ENCODE data around the gene SLC33A1. TPM values are rescaled to one million over a fixed set of nuclear protein-coding genes. Genes with fewer than 3 reads are reported as not detected.

SLC33A1 gene
- total RNA-seq, 1 experiment from 2014 or later, result 45.5 TPM

DNA sequence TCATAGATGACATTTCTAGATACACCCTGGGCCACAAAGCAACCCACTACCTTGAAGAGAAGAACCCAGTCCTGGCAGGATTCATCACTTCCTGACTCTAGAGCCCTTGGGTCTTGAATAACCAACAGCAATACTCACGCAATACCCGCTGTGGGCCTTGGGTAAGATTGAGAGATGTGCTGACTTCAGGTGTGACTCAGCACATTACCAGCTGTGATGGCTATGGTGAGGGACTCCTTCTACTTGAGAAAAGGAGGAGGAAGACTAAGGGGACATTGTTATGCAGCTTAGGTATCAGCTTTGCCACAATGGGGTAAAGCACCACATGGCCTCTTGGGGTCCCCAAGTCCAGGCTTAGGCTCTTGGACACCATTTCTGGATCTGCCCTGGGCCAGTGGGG lies 63.0 kb downstream of the SLC33A1 start:
- DNase-seq (ENCODE audit: low read depth), result peak; percentile 41

DNA sequence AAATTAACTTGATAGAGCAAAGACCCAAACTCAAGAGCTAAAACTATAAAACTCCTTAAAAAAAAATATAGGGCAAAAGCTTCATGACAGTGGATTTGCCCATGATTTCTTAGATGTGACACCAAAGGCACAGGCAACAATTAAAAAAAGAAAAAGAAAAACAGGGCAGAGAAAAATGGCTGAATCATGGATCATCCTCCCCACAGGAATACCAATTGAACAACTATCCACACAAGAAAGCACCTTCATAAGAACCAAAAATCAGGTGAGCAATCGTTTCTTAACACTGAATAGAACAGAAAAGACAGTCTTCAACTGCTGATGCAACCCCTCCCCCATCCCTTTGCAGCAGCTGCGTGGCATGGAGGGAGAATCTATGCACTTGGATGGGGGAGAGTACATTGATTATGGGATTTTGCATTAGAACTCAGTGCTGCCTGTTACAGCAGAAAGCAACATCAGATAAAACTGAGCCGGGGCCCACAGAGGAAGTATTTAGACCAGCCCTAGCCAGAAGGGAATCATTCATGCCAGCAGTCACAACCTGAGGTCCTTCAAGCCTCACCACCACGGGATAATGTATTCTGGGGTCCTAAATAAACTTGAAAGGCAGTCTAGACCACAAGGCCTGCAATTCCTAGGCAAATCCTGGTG lies 63.8 kb downstream of the SLC33A1 start:
- DNase-seq (ENCODE audit: low read depth), result no peak

DNA sequence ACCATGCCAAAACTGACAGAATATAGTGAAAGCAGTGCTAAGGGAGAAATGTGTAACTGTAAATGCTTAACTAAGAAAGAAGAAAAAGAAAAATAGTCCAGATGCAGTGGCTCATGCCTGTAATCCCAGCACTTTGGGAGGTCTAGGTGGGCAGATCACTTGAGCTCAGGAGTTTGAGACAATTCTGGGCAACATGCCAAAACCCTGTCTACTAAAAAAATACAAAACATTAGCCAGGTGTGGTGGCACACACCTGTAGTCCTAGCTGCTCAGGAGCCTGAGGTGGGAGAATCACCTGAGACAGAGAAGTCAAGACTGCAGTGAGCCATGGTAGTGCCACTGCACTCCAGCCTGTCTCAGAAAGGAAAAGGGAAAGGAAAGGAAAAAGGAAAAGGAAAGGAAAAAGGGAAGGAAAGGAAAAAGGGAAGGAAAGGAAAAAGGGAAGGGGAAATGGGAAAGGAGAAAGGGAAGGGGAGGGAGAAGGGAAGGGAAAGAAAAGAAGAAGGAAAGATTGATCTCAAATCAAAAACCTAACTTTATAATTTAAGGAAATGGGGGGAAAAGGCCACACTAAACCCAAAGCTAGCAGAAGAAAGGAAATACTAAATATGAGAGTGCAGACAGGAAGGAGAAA lies 68.4 kb downstream of the SLC33A1 start:
- no peak for DNase-seq (ENCODE audit: low read depth)

DNA sequence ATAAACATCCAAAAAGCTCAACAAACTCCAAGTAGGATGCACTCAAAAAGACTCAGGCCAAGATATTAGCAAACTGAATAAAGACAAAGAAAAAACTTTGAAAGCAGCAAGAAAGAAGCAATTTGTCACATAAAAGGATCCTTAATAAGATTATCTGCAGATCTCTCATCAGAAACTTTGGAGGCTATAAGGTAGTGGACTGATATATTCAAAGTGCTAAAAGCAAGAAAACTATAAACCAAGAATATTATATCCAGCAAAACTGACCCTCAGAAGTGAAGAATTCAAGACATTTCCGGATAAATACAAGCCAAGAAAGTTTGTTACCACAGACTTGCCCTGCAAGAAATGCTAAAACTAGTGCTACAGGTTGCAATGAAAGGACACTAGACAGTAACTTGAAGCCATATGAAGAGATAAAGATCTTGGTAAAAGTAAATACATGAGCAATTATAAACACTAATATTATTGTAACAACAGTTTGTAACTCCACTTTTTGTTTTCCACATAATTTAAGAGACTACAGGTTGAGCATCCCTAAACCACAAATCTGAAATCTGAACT lies 71.8 kb downstream of the SLC33A1 start:
- DNase-seq (ENCODE audit: low read depth), result peak; percentile 22

DNA sequence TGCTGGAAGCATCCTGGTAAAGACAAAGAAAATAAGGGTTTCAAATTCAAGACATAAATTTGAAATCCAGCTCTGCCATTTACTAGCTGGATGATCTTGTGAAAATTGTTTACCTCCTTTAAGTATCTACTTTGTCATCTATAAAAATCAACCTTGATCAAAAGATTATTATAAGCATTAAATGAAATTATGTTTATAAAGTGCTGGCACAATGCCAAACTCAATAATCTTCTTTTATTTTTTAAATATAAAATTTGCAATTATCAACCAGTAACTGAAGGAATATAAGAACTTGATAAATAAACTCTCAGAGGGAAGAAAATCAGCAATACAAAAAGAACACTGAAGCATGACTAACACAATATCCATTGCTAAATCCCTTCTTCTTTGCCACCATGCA lies 73.9 kb downstream of the SLC33A1 start:
- no peak for DNase-seq (ENCODE audit: low read depth)

DNA sequence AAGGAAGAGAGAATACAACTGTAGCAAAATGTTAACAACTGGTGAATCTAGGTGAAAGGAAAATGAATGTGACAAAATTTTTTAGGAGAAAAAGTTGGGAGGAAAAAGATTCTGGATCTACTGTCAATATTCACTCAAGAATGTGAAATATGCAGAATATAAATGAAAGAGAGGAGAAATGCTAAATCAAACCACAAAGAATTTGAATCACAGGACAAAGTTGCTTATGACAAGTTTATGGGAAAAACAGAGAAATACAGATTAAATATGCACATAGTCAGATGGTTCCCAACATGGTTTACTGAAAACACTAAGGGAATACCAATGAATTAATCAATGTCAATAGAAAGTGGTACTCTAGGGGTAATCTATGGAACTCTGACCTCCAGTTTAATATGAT lies 75.8 kb downstream of the SLC33A1 start:
- peak; percentile 24 for DNase-seq (ENCODE audit: low read depth)

DNA sequence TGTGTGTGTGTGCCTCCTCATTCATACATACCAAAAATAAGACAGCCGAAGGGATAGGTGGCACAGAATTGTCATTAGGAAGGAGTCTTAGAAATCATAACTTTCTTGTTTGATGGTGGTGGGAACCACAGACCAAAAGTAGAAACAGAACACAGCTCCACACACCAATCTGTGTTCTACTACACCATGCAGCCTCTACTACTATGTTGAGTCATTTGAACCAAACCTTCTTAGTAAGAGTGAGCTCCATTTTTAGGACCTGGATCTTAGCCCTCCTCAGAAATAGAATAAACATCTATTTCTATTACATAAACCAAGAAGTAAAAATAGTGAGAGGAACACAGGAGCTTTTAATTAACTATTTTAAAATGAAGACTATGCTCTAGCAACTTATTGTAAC lies 81.4 kb downstream of the SLC33A1 start:
- no peak for DNase-seq (ENCODE audit: low read depth)

DNA sequence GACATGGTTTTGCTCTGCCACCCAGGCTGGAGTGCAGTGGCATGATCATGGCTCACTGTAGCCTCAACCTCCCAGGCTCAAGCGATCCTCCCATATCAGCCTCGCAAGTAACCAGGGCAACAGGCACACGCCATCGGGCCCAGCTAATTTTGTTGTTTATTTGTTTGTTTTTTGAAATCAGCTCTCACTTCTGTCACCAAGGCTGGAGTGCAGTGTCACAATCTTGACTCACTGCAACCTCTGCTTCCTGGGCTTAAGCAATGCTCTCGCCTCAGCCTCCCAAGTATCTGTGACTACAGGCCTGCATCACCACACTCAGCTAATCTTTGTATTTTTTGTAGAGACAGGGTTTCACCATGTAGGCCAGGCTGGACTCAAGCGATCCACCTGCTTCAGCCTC lies 83.1 kb downstream of the SLC33A1 start:
- DNase-seq (ENCODE audit: low read depth), result no peak

Other genes starting within 250 kb of the SLC33A1 start
- 0.10 and 0.17 TPM in 2 replicates for gene PLCH1, start 109.4 kb downstream of the SLC33A1 start, total RNA-seq (2014; rRNA removed; shearing (Covaris generic))
- gene C3orf33, start 48.1 kb downstream of the SLC33A1 start, total RNA-seq (2014; rRNA removed; shearing (Covaris generic)), result 1.5 and 1.7 TPM in 2 replicates
- 112 and 174 TPM in 2 replicates for gene GMPS, start 16.2 kb upstream of the SLC33A1 start, total RNA-seq (2014; rRNA removed; shearing (Covaris generic))

Data from M059J (cell line).